Loucy (cell line): Measurements from ENCODE around the gene LTB4R.

Experiments
- H2AFZ ChIP-seq: fragments of 200-600 bp; sonication (generic); 2 replicates; pipeline ENCODE4 v1.6.0; 2016; ENCODE audit warnings: antibody characterized with exemption, mild to moderate bottlenecking, low read length, moderate library complexity
- H3F3A ChIP-seq: fragments of 200-600 bp; 2 replicates; pipeline ENCODE4 v1.6.0; 2016; ENCODE audit warnings: antibody characterized with exemption, low read depth, mild to moderate bottlenecking
- H3K27me3 ChIP-seq: fragments of 200-600 bp; sonication (generic); 2 replicates; pipeline ENCODE4 v1.6.1; 2014; ENCODE audit warnings: low read length, mild to moderate bottlenecking; ENCODE audit not compliant: insufficient read depth, poor library complexity, severe bottlenecking
- H3K36me3 ChIP-seq: fragments of 200-600 bp; sonication (generic); 2 replicates; pipeline ENCODE4 v1.6.1; 2016; ENCODE audit warnings: low read length; ENCODE audit not compliant: insufficient read depth
- H3K4me1 ChIP-seq: fragments of 200-600 bp; sonication (generic); 2 replicates; pipeline ENCODE4 v1.5.1; 2014; ENCODE audit warnings: low read length, mild to moderate bottlenecking; ENCODE audit not compliant: insufficient read depth, poor library complexity, severe bottlenecking
- H3K4me2 ChIP-seq: fragments of 200-600 bp; sonication (generic); 2 replicates; pipeline ENCODE4 v1.6.0; 2014; ENCODE audit warnings: antibody characterized with exemption, low read length, low read depth, mild to moderate bottlenecking; ENCODE audit not compliant: poor library complexity, severe bottlenecking
- H3K4me3 ChIP-seq: fragments of 200-600 bp; sonication (generic); 2 replicates; pipeline ENCODE4 v1.5.1; 2014; ENCODE audit warnings: low read length, mild to moderate bottlenecking, mixed read lengths; ENCODE audit not compliant: poor library complexity, severe bottlenecking
- H3K79me2 ChIP-seq: fragments of 200-600 bp; sonication (generic); 2 replicates; pipeline ENCODE4 v1.6.1; 2014; ENCODE audit warnings: low read length; ENCODE audit not compliant: insufficient read depth
- H3K9ac ChIP-seq: fragments of 200-600 bp; sonication (generic); 2 replicates; pipeline ENCODE4 v1.6.0; 2014; ENCODE audit warnings: mild to moderate bottlenecking, low read depth, low read length, moderate library complexity; ENCODE audit not compliant: poor library complexity, severe bottlenecking
- H3K9me2 ChIP-seq: fragments of 200-600 bp; sonication (generic); replicated peaks from 2 replicates; pipeline ENCODE4 v1.6.1; 2016; ENCODE audit warnings: low read depth, low read length, mixed read lengths
- H3K9me3 ChIP-seq: fragments of 200-600 bp; sonication (generic); 2 replicates; pipeline ENCODE4 v1.6.1; 2014; ENCODE audit warnings: mild to moderate bottlenecking, antibody characterized with exemption, low read length, low read depth; ENCODE audit not compliant: insufficient read depth
- H4K20me1 ChIP-seq: fragments of 200-600 bp; sonication (generic); 2 replicates; pipeline ENCODE4 v1.6.0; 2014; ENCODE audit warnings: antibody characterized with exemption, low read length, mild to moderate bottlenecking; ENCODE audit not compliant: insufficient read depth, poor library complexity, severe bottlenecking
- EZH2phosphoT487 ChIP-seq: fragments of 200-600 bp; IDR thresholded peaks from 2 replicates; pipeline ENCODE4 v1.6.1; 2018; ENCODE audit warnings: antibody characterized with exemption, mild to moderate bottlenecking, moderate library complexity, borderline replicate concordance
- TF ChIP-seq, protein P1 (sequence below): fragments of 200-600 bp; sonication (generic); conservative IDR thresholded peaks from 2 replicates; pipeline ENCODE4 v1.5.1; 2014; ENCODE audit warnings: mild to moderate bottlenecking, antibody characterized with exemption, low read length

Gene LTB4R

DNA sequence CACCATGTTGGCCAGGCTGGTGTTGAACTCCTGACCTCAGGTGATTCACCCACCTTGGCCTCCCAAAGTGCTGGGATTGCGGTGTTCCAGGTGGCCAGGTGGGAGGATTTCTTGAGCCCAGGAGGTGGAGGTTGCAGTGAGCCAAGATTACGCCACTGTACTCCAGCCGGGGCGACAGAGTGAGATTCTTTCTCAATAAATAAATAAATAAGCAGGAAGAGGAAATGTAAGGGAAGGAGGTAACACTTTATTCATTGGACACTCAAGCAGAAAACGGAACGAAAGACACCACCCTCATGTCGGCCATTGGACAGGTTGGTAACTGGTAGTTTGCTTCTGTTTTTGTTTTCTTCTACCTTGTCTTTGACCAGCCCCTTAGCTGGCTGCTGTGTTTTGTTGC, 43.7 kb downstream of the LTB4R start:
- no peaks in the 10 kb centered on the region for H3F3A ChIP-seq
- H3K9me2 ChIP-seq, result no peaks in the 10 kb centered on the region
- H4K20me1 ChIP-seq, result no peaks in the 10 kb centered on the region
- no peaks in the 10 kb centered on the region for H3K27me3 ChIP-seq
- no peaks in the 10 kb centered on the region for H3K9me3 ChIP-seq
- H3K36me3 ChIP-seq, result no peaks in the 10 kb centered on the region
- H3K4me3 ChIP-seq, result no peak overlapping the region
- H3K9ac ChIP-seq, result no peak overlapping the region
- TF ChIP-seq, protein P1, sequence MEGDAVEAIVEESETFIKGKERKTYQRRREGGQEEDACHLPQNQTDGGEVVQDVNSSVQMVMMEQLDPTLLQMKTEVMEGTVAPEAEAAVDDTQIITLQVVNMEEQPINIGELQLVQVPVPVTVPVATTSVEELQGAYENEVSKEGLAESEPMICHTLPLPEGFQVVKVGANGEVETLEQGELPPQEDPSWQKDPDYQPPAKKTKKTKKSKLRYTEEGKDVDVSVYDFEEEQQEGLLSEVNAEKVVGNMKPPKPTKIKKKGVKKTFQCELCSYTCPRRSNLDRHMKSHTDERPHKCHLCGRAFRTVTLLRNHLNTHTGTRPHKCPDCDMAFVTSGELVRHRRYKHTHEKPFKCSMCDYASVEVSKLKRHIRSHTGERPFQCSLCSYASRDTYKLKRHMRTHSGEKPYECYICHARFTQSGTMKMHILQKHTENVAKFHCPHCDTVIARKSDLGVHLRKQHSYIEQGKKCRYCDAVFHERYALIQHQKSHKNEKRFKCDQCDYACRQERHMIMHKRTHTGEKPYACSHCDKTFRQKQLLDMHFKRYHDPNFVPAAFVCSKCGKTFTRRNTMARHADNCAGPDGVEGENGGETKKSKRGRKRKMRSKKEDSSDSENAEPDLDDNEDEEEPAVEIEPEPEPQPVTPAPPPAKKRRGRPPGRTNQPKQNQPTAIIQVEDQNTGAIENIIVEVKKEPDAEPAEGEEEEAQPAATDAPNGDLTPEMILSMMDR, result no peak
- TF ChIP-seq EZH2phosphoT487, result no peak
- H2AFZ ChIP-seq, result no peak overlapping the region
- no peaks in the 10 kb centered on the region for H3K79me2 ChIP-seq
- no peaks in the 10 kb centered on the region for H3K4me1 ChIP-seq
- H3K4me2 ChIP-seq, result no peak overlapping the region

DNA sequence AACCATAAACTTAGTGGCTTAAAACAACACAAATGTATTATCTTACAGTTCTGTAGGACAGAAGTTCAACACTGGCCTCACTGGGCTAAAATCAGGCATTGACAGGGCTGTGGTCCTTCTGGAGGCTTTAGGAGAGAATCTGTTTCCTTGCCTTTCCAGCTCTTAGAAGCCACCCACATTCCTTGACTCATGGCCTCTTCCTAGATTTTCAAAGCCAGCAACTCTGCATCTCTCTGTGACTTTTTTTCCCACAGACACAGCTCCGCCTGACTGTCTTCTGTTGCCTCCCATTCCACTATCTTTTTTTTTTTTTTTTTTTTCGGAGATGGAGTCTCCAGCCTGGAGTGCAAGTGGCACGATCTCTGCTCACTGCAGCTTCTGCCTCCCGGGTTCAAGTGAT, 44.9 kb downstream of the LTB4R start:
- H3K9ac ChIP-seq, result no peak overlapping the region
- no peak for TF ChIP-seq EZH2phosphoT487
- TF ChIP-seq, protein P1, result no peak
- H3K9me2 ChIP-seq, result no peaks in the 10 kb centered on the region
- no peaks in the 10 kb centered on the region for H3F3A ChIP-seq
- H4K20me1 ChIP-seq, result no peaks in the 10 kb centered on the region
- H3K27me3 ChIP-seq, result no peaks in the 10 kb centered on the region
- H3K9me3 ChIP-seq, result no peaks in the 10 kb centered on the region
- H3K4me3 ChIP-seq, result no peak overlapping the region
- no peak overlapping the region for H2AFZ ChIP-seq
- no peak overlapping the region for H3K4me2 ChIP-seq
- H3K4me1 ChIP-seq, result no peaks in the 10 kb centered on the region
- no peaks in the 10 kb centered on the region for H3K36me3 ChIP-seq
- no peaks in the 10 kb centered on the region for H3K79me2 ChIP-seq

DNA sequence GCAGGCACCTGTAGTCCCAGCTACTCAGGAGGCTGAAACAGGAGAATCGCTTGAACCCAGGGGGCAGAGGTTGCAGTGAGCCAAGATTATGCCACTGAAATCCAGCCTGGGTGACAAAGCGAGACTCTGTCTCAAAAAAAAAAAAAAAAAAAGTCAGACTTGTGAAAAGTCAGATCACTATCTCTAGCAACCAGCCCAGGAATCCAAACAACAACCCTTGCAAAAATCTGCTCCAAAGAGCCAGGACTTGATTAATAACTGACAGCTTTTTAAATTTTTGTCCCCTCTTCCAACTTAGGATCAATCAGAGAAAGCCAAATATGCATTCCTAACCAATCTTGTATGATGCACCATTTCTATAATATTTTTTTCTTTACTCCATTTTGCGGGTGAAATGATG, 49.0 kb downstream of the LTB4R start:
- H3K27me3 ChIP-seq, result no peaks in the 10 kb centered on the region
- no peak for TF ChIP-seq EZH2phosphoT487
- TF ChIP-seq, protein P1, result no peak
- H3K79me2 ChIP-seq, result no peaks in the 10 kb centered on the region
- no peak overlapping the region for H3K4me3 ChIP-seq
- no peaks in the 10 kb centered on the region for H3F3A ChIP-seq
- H3K9me3 ChIP-seq, result no peaks in the 10 kb centered on the region
- no peak overlapping the region for H3K9ac ChIP-seq
- no peaks in the 10 kb centered on the region for H4K20me1 ChIP-seq
- H3K4me1 ChIP-seq, result peaks cover 5% of the 10 kb centered on the region
- no peaks in the 10 kb centered on the region for H3K9me2 ChIP-seq
- H2AFZ ChIP-seq, result no peak overlapping the region
- H3K36me3 ChIP-seq, result no peaks in the 10 kb centered on the region
- H3K4me2 ChIP-seq, result no peak overlapping the region
